NK-92 (cell line): ENCODE results near the gene AGPAT1.

Experiments used
- DNase-seq: peaks from one replicate; lab custom pipeline; 2025; ENCODE audit not compliant: unreplicated experiment; lab: John Stamatoyannopoulos, UW

The AGPAT1 gene

GRCh38 chr6:32127409-32127716 is 48.5 kb downstream of the AGPAT1 start:
- DNase-seq: no peak

- no peak for DNase-seq
Observed at GRCh38 chr6:32126880-32127279, 49.0 kb downstream of the AGPAT1 start.

DNA sequence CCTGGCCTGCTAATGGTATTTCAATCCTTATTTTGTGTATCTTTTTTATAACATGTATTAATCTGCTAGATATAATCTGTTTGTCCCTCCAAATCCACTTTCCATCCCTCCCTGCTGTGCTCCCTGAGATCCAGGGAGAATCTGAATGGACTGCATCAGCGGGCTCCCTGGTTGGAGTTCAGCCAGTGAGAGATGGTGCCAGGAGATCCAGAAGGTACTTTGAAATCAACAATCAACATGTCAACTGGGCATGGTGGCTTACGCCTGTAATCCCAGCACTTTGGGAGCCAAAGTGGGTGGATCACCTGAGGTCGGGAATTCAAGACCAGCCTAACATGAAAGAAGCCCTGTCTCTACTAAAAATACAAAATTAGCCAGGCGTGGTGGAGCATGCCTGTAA is 52.2 kb downstream of the AGPAT1 start:
- no peak for DNase-seq

DNA sequence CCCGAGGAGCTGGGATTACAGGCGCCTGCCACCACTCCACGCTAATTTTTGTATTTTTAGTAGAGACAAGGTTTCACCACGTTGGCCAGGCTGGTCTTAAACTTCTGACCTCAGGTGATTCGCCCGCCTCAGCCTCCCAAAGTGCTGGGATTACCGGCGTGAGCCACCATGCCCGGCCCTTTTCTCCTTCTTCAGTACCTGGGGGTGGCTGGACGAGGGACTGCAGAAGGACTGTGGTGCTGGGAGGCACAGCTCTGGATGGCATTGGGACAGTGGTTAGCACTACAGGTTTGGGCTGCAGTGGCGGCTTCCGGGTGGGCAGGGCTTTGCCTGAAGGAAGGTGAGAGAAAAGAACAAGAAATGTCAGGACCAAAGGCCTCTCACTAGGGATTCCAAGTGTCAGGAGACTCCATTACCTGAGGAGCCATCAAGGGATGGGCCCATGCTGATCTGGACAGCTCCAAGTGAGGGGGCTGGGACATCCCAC is 55.3 kb downstream of the AGPAT1 start:
- DNase-seq: no peak

DNA sequence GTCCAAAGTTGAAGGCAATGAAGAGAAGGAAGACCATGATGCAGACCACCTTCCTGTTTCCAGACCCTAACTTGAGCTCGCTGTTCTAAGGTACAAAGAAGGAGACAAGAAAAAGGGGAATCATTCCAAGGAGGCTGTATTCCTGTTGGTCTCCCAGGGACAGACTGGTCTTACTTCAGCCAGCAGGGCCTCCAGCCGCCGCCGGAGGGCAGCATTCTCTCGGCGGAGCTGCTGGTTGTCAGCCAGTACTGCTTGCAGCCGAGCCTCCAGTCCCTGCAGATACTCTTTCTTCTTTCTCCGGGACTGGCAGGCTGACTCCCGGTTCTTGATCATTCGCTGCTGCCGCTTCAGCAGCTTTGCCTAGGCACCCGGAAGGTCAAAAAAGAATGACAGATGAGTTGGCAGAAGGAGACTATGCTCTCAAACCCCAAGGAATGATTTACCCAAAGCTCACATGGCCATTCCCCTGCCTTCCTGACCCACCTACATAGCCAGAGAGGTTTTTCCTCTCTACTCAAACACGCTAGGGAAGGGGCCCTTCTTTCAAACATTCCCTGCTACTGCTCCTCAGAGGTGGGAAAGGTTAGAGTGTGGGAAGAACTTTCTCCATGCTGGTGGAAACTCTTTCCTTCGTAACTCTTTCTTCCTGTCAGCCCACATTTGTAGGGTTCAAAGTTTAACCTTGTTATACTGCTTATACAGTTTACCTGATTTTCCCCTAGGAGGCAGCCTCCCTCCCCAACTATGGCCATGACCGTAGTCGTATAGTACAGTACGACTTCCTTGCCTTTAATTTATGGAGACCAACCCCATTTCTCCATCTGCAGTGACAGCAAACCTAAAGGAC is 56.9 kb downstream of the AGPAT1 start:
- DNase-seq: no peak
